ENCODE results near the gene USP15. TPM values are rescaled to one million over a fixed set of nuclear protein-coding genes. Genes with fewer than 3 reads are reported as not detected.

USP15 gene
- total and polyA plus RNA-seq, 2 donors from 2014 or later, result 31.7 to 62.8 TPM

DNA sequence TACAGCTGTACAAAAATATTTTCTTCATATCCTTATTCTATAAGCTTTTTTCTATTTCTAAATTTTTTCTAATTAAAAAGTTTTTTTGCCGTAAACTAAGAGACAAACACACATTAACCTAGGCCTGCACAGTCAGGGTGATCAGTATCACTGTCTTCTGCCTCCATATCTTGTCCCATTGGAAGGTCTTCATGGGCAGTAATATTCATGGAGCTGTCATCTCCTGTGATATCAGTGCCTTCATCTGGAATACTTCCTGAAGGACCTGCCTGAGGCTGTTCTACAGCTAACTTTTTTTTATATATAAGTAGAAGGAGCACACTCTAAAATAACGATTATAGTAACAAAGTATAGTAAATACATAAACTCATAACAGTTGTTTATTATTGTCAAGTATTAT, 17.8 kb downstream of the USP15 start:
- Histone ChIP-seq H3K4me3 (ENCODE audit: low read length in 3 of 3) (no peak overlapping the region), H3K9me3 (ENCODE audit: control insufficient read depth in 2 of 3, insufficient read depth in 1 of 3, low read length in 3 of 3) (no peaks in the 10 kb centered on the region), H3K27ac (ENCODE audit: low read depth in 2 of 2, low read length in 2 of 2) (no peak overlapping the region), H3K9ac (ENCODE audit: low read length in 3 of 3) (no peak overlapping the region), H3K36me3 (ENCODE audit: control insufficient read depth in 2 of 3, insufficient read depth in 3 of 3, low read length in 3 of 3) (no peaks in the 10 kb centered on the region), H3K4me1 (ENCODE audit: control insufficient read depth in 2 of 3, insufficient read depth in 2 of 3, low read depth in 1 of 3, low read length in 3 of 3) (peaks cover 0 to 10% (median 0%) of the 10 kb centered on the region in 3 donors), H3K27me3 (ENCODE audit: control insufficient read depth, insufficient read depth, low read length) (no peaks in the 10 kb centered on the region)
- TF ChIP-seq, protein P1, sequence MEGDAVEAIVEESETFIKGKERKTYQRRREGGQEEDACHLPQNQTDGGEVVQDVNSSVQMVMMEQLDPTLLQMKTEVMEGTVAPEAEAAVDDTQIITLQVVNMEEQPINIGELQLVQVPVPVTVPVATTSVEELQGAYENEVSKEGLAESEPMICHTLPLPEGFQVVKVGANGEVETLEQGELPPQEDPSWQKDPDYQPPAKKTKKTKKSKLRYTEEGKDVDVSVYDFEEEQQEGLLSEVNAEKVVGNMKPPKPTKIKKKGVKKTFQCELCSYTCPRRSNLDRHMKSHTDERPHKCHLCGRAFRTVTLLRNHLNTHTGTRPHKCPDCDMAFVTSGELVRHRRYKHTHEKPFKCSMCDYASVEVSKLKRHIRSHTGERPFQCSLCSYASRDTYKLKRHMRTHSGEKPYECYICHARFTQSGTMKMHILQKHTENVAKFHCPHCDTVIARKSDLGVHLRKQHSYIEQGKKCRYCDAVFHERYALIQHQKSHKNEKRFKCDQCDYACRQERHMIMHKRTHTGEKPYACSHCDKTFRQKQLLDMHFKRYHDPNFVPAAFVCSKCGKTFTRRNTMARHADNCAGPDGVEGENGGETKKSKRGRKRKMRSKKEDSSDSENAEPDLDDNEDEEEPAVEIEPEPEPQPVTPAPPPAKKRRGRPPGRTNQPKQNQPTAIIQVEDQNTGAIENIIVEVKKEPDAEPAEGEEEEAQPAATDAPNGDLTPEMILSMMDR (IDR thresholded peaks at IDR 0.05; ENCODE audit: borderline replicate concordance, extremely low read depth, insufficient read depth), result no peak
- FAIRE-seq (no peak), DNase-seq (no peak)
- intact Hi-C loops (cut with DNase I), result no loop called here

DNA sequence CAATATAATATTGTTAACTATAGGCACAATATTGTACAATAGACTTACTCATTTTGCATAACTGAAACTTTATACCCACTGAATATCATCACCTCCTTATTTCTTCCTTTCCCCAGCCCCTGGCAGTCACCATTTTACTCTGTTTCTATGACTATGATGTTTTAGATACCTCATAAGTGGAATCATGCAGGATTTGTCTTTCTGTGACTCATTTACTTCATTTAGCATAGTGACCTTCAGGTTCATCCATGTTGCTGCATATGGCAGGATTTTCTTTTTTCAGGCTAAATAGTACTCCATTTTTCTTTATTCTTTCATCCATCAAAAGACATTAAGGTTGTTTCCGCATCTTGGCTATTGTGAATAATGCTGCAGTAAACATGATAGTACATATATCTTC, 18.9 kb downstream of the USP15 start:
- no peak overlapping the region for H3K9ac ChIP-seq (ENCODE audit: low read length in 3 of 3)
- H3K36me3 ChIP-seq (ENCODE audit: control insufficient read depth in 2 of 3, insufficient read depth in 3 of 3, low read length in 3 of 3), result no peaks in the 10 kb centered on the region
- DNase-seq, result no peak
- no peak overlapping the region for H3K27ac ChIP-seq (ENCODE audit: low read depth in 2 of 2, low read length in 2 of 2)
- intact Hi-C loops (cut with DNase I), result no loop called here
- TF ChIP-seq, protein P1 (IDR thresholded peaks at IDR 0.05; ENCODE audit: borderline replicate concordance, extremely low read depth, insufficient read depth), result no peak
- no peak overlapping the region for H3K4me3 ChIP-seq (ENCODE audit: low read length in 3 of 3)
- no peaks in the 10 kb centered on the region for H3K27me3 ChIP-seq (ENCODE audit: control insufficient read depth, insufficient read depth, low read length)
- no peak for FAIRE-seq
- H3K9me3 ChIP-seq (ENCODE audit: control insufficient read depth in 2 of 3, insufficient read depth in 1 of 3, low read length in 3 of 3), result no peaks in the 10 kb centered on the region
- peaks cover 0 to 10% (median 0%) of the 10 kb centered on the region in 3 donors for H3K4me1 ChIP-seq (ENCODE audit: control insufficient read depth in 2 of 3, insufficient read depth in 2 of 3, low read depth in 1 of 3, low read length in 3 of 3)

DNA sequence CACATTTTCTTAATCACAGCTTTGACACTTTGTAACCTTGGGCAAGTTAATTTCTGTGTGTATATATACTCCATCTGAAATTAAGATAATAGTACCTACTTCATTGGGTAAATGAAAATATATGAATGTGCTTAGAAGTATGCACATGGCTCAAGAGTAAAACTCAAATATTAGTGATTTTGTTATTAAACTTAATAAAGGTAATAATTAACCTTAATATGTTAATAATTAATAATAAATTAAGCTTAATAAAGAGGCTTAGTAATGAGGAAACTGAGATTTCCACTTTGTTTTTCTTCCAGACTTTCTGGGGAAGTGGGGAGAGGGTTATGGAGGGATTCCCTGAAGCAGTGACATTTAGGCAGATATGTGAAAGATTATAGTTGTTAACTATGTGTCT, 19.8 kb downstream of the USP15 start:
- Histone ChIP-seq H3K4me1 (ENCODE audit: control insufficient read depth in 2 of 3, insufficient read depth in 2 of 3, low read depth in 1 of 3, low read length in 3 of 3) (peaks cover 0 to 5% (median 0%) of the 10 kb centered on the region in 3 donors), H3K4me3 (ENCODE audit: low read length in 3 of 3) (no peak overlapping the region), H3K27me3 (ENCODE audit: control insufficient read depth, insufficient read depth, low read length) (no peaks in the 10 kb centered on the region), H3K9ac (ENCODE audit: low read length in 3 of 3) (no peak overlapping the region), H3K27ac (ENCODE audit: low read depth in 2 of 2, low read length in 2 of 2) (no peak overlapping the region), H3K9me3 (ENCODE audit: control insufficient read depth in 2 of 3, insufficient read depth in 1 of 3, low read length in 3 of 3) (no peaks in the 10 kb centered on the region), H3K36me3 (ENCODE audit: control insufficient read depth in 2 of 3, insufficient read depth in 3 of 3, low read length in 3 of 3) (no peaks in the 10 kb centered on the region)
- no peak for DNase-seq
- no peak for FAIRE-seq
- intact Hi-C loops (cut with DNase I), result no loop called here
- TF ChIP-seq, protein P1 (IDR thresholded peaks at IDR 0.05; ENCODE audit: borderline replicate concordance, extremely low read depth, insufficient read depth), result no peak
